RKO (cell line): Measurements from ENCODE around the gene GXYLT1.
A peak's percentile ranks its signal among the peaks of the same experiment; 100 is the strongest.
"Not testable (repeated sequence)": the region's sequence is repeated elsewhere in the genome, so short reads cannot be mapped to it uniquely, and the experiment has no call there.

Experiments
- DNase-seq: peaks from one replicate; pipeline ENCODE4 v3.0.0-alpha.2; 2016; ENCODE audit warnings: low spot score

GXYLT1 gene

DNA sequence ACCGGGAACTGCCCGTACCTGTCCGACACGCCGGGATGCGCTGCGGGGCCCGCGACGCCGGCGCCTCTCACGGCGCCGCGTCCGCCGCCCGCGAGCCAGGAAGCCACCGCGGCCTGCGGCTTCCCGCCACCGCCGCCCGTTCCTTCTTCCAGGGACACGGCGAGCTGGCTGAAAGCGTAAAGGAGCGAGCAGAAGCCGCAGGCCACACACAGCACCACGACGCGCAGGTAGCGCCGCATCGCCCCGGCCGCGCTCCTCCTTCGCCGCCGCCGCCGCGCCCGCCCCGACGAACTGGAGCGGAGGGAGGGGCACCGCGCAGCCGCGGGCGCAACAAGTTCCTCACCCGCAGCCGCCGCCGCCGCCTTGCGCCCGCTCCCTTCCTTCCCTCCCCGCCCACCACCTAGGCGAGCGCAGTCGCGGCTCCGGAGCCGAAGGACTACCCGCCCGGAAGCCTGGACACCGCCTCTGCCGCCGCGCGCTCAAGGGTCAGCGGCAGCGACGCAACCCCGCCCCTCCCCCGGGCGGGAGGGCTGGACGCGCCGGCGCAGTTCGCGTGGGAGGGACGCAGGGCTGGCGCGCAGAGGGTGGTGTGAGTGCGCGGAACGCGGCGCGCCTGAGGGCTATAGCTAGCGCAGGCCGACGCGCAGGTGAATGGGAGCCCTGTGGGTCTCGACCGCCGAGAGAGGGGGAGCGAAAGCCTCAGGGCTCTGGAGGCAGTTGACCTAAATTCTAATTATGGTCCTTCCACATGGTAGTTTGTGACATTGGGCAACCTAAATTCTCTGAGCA is at the start of gene GXYLT1:
TSS of gene GXYLT1 (minus strand) at position 467 of the 789 bp plus-strand sequence. CDS start at position 239, 228 bp downstream.
- DNase-seq: peak; percentile 94

- no peak for DNase-seq
These were observed 48.0 kb upstream of the GXYLT1 start for GRCh38 chr12:42192686-42193085.

DNA sequence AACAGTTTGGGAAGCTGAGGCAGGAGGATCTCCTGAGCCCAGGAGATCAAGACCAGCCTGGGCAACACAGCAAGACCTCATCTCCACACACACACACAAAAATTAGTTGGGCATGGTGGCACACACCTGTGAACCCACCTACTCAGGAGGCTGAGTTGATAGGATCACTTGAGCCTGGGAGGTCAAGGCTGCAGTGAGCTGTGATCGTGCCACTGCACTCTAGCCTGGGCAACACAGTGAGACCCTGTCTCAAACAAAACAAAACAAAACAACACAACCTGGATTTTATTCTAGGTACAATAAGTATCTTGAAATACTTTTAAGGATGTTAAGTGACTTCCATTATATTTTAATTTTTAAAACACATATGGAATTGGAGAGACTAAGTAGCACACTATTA is 47.6 kb upstream of the GXYLT1 start:
- no peak for DNase-seq

- no peak for DNase-seq
These were observed 45.7 kb upstream of the GXYLT1 start for GRCh38 chr12:42190376-42190775.

DNA sequence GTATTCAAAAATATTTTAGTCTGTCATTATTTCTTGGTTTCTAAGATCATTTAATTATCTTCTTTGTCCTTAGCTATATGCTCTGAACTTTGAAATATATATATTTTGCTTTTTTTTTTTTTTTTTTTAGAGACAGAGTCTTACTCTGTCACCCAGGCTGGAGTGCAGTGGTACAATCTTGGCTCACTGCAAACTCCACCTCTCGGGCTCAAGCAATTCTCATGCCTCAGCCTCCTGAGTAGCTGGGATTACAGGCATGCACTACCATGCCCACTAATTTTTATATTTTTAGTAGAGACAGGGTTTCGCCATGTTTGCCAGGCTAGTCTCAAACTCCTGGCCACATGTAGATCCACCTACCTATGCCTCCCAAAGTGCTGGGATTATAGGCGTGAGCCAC is 43.6 kb upstream of the GXYLT1 start:
- DNase-seq: not testable (repeated sequence)

- no peak for DNase-seq
These were observed 43.1 kb upstream of the GXYLT1 start for GRCh38 chr12:42187799-42188198.

- DNase-seq: no peak
These were observed 42.1 kb upstream of the GXYLT1 start for GRCh38 chr12:42186793-42187192.

GRCh38 chr12:42182394-42182793 is 37.7 kb upstream of the GXYLT1 start:
- no peak for DNase-seq

DNA sequence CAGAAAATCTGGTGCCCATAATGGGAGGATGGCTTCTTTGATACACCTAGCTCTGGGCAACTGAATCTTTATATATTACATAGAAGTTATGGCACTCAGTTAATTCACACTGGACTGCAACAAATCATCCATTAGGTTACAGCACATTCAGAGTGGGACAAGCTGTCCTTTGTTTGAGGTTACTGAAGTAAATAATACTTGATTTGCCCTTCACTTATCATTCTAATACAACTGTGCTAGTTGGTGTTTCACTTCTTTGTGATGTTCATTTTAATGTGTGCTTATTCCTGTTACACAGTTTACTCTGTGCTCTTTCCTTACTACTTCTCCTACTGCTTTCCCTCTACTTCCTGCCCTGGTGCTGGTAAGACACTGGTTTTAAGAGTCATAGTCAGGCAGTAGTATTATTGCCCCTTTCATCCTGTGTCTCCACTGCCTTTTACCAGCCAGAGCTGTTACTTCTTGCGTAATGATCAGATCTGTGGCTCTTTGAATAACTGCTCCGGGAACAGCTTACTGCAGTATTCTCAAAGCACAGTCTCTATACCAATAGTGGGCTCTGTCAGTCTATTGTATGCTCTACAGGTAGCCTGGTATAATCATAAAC is 36.4 kb upstream of the GXYLT1 start:
- DNase-seq: no peak

DNA sequence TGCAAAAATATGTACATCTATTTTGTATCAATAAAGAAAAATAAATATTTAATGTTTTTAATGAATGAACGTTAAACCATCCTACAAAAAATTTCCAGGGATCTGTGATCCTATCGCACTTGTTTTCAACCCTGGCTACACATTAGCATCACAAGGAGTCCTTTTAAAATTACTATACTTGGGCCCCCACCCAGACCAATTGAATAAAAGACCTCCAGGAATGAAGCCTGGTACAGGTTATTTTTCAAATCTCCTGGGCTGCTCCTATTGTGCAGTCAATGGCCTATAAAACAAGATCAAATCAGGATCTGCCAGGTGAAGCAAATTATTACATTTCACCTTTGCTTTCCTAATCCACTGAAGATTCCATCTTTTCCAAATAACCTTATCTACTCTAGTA is 33.4 kb upstream of the GXYLT1 start:
- DNase-seq: no peak

DNA sequence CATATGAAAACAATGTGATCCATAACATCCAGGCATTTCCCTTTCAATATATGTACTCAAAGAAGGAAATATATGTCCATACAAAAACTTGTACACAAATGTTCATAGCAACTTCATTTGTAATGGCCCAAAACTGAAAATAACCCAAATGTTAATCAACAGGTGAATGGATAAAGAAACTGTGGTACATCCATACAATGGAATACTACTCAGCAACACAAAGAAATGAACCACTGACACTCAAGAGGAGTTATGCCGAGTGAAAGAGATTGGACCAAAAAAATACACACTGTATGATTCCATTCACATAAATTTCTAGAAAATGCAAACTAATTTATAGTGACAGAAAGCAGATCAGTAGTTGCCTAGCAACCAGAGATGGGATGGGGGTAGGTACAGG is 30.3 kb upstream of the GXYLT1 start:
- no peak for DNase-seq

DNA sequence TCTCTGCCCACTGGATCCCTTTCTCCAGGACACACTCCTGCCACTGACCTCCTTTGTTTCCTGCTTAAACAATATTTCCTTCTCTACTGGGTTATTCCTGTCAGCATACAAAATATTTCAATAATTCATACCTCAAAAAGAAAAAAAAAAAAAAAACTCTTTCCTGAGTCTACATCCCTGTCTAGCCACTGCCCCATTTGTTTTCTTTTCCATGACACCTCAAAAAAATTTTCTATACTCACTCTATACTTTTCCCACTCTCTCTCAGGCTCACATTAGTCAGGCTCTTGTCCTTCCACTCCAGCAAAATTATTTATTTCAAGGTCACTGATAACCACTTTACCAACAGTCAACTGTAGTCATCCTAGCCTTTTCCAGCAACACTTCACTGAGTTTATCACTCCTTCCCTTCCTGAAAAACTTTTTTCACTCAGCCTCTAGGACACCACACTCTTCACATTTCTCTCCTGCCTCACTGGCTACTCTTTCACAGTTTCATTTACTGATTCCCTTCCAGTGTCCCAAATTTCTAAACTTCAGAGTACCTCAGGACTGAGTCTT is 29.4 kb upstream of the GXYLT1 start:
- DNase-seq: no peak

- DNase-seq: no peak
These were observed 28.0 kb upstream of the GXYLT1 start for GRCh38 chr12:42172441-42173210.

- DNase-seq: no peak
These were observed 23.0 kb upstream of the GXYLT1 start for GRCh38 chr12:42167711-42168110.

GRCh38 chr12:42166501-42166900 is 21.8 kb upstream of the GXYLT1 start:
- peak; percentile 16 for DNase-seq

- no peak for DNase-seq
These were observed 19.2 kb upstream of the GXYLT1 start for GRCh38 chr12:42163913-42164312.

- no peak for DNase-seq
These were observed 18.3 kb upstream of the GXYLT1 start for GRCh38 chr12:42162965-42163364.

DNA sequence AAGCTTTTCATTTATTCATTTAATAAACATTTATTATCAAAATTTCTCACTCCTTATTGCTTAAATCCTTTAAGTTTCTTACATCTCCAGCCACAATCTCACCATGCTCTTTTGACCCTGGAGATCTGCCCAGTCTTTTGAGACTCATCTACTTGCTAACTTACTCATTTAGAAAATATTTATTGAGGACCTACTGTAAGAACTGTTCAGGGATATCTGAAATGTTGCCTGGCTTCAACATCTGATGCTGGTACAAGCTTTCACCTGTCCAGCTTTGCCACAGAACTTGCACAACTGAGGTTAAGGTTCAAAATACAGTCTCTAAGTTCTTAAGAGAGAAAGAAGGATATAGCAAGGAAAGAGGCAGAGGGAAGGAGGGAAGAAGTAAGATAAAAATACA is 17.5 kb upstream of the GXYLT1 start:
- peak; percentile 49 for DNase-seq

DNA sequence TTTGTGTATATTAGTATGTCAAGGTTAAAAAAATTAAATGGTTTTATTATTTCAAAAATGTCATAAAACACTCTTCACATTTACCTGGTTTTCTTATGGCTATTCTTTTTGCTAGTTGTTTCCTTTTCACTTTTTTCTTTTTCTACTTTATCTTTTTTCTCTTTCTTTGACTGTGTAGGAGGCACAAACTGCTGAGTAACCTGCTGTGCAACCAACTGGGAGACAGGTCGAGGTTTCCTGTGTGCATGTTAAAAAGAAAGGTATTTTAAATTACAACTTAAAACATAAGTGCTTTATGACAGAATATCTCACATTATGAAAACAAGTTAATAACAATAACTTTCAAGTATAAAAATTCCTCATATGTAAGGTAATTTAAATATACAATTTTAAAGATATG is 16.9 kb upstream of the GXYLT1 start:
- no peak for DNase-seq

DNA sequence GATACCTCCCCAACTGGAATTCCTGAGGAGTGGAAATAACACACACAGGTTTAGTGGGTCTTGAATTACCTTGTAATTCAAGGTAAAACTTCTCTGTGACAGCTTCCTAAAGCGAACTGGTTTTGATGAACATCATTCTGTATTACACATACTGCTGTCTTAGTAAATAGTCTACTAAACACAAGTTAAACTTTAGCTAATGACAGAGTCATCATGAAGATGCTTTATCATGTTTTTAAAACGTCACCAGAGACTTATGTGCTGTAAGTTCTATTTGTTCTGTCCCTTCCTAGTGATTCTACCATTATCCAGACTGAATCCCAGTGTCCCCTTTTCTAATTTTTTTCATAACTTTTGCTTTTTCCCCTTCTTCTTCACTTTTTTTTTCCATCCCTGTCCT is 11.6 kb upstream of the GXYLT1 start:
- DNase-seq: no peak

DNA sequence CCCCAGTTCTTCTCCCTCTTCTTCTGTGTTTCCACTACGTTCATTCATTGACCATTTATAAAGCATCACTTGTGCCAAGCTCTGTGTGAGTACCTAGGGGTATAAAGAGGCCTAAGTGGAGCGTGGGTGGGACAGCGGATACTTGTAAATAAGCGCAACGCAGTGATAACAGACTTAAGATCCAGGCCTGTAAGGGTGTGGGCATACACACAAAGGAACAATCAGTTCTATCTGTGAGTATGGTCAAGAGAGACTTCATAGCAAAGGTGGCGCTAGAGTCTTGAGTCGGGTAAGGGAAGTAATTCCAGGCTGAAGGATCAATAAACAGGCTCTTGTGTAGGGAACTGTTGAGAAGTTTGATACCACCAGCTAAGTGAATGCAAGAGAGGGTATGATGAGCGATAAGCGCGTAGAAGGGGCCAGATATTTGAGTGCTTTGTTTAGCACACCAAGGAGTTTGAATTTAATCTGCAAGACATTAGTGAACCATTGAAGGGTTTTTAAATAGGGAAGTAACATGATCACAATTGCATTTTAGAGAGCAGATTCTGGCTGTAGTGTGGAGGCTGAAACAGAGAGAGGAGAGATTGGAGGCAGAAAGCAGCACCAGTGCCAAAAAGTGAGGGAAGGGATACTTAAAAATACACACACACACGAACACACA is 1.0 kb upstream of the GXYLT1 start:
- no peak for DNase-seq

- DNase-seq: peak; percentile 30
These were observed 499 bp upstream of the GXYLT1 start for GRCh38 chr12:42145197-42145549.

DNA sequence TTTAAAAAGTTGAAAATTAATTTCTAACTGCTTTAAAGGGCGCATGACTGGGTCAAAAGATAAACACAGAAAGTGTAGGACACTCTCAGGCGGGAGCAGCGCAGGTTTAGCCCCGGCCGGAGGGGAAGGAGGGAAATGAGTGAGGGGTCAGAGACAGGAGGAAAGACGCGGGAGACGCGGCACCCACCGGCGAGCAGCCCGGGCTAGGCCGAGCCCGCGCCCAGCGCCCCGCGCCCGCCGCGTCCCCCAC is 591 bp downstream of the GXYLT1 start:
- no peak for DNase-seq
